GM19452 (cell line): ENCODE results near the gene SRRM5.
"Not testable (repeated sequence)": the region's sequence is repeated elsewhere in the genome, so short reads cannot be mapped to it uniquely, and the experiment has no call there.

Experiments used
- ATAC-seq: cut with Tn5 transposase; IDR thresholded peaks from one replicate; pipeline ENCODE4 v1.9.1; 2021; ENCODE audit not compliant: unreplicated experiment

Gene SRRM5, protein sequence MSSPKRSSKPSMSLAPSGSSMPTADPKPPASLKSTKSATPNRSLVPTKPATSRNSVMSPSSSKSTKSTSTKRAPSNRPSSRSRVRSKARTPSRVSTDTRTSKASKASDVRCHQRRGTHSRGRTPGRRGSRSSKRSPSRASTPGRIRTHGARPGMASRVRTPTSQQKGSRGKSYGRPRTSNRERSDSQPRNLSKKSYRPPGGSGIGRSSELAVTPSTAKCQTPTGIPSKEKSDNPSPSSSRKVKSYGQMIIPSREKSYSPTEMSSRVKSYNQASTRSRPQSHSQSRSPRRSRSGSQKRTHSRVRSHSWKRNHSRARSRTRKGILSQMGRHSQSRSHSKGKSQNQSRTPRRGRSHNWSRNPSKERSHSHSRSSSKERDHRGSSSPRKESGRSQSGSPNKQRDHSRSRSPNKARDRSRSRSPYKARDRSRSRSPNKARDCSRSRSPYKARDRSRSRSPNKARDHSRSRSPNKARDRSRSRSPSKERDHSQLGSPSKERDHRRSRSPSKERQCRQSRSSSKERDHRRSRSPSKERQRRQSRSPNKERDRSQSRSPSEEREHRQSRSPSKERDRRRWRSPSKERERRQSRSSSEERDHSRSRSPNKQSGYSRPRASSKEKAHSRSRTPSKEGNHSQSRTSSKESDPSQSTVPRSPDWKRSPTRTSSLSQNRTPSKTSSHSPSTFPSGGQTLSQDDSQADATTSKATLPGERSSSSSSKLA

DNA sequence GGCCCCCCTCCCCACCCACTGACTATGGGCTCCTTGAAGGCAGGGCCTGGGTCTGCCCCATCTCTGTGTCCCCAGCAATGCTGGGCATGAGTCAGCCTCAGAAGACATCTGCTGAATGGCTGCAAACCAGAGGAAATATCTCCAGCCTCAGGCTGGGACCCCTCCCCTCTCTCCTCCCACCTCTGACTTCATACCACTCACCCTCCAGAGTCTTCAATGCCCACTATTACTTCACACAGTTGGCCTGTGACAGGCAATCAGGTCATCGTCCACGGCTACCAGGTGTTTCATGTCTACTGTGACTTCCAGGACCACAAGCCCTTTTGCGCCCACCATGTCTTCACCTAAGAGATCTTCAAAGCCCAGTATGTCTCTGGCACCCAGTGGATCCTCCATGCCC is at the start of gene SRRM5:
Gene SRRM5 (plus strand): TSS at position 301 of the 400 bp plus-strand sequence. CDS start 34 bp downstream, at position 335.
- no peak for ATAC-seq

DNA sequence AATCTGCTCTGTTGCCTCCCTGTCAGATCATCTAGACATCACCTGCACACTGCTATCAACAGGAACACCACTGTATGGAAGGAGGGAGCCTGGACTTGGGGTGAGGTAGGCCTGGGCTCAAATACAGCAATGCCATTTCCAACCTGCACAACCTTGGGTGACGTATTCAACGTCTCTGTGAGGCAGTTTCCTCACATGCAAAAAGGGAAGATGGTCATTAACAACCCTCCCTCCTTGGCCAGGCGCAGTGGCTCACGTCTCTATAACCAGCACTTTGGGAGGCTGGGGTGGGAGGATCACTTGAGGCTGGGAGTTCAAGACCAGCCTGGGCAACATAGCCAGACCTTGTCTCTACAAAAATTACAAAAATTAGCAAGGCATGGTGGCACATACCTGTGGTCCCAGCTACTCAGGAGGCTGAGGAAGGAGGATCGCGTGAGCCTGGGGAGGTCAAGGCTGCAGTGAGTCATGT is 49.6 kb upstream of the SRRM5 start:
- no peak for ATAC-seq

GRCh38 chr19:43562698-43563241 is 49.1 kb upstream of the SRRM5 start:
- peak; percentile 77 for ATAC-seq

DNA sequence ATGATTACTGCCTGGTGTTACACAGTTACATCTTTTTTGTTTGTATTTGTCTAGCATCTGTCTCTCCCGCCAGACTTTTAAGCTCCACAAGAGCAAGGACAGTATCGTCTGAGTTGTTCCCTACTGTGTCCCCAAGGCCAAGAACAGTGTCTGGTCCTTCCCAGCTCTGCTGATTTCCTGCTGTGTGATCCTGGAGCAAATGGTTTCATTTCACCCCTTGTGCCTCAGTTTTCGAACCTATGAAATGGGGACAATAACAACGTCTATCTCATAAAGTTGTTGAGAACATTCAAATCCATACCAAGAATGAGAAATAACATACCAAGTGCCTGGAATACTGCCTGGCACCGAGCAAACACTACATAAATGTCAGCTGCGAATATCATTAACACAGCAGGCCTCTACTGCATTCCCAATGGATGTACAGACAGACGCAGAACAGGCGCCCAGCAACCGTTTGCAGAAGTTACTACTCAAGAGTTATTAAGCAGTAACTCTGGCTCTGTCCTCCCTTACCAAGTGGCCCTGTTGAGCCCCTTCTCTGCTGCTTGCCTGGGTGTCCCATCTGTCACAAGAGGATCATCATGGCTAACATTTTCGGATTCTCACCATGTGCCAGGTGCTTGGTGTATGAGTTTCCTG is 48.0 kb upstream of the SRRM5 start:
- ATAC-seq: no peak

DNA sequence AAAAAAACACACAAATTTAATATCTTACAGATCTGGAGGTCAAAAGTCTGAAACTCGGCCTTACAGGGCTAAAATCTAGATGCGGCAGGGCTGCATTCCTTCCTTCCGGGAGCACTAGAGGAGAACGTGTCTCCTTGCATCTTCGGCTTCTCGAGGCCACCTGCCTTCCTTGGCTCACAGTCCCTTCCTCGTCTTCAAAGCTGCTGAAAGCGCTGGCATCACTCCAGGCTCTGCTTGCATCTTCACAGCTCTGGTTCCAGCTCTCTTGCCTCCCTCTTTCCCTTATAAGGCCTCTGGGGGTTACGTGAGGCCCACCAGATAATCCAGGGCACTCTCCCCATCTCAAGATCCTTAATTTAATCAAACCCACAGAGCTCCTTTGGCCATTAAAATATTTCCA is 47.1 kb upstream of the SRRM5 start:
- no peak for ATAC-seq

- no peak for ATAC-seq
Measured at GRCh38 chr19:43569657-43570056, 42.2 kb upstream of the SRRM5 start.

- no peak for ATAC-seq
Measured at GRCh38 chr19:43570174-43570791, 41.6 kb upstream of the SRRM5 start.

DNA sequence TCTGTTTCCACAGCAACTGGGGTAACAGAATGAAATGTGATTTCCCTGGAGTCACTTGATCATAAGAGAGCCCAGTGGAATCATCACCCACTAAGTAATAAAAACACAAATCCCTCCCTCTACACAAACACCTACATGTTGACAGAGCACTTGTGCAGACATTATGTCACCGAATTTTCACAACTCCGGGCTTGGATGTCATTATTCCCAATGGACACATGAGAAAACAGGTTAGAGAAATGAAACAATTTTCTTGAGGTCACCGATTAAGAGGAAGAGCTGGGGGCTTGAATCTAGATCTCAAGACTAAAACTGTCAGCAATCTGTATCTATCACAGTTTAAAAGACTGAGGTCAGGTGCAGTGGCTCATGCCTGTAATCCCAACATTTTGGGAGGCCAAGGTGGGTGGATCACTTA is 39.7 kb upstream of the SRRM5 start:
- ATAC-seq: no peak

GRCh38 chr19:43574424-43575155 is 37.3 kb upstream of the SRRM5 start:
- ATAC-seq: no peak

GRCh38 chr19:43575156-43575950 is 36.5 kb upstream of the SRRM5 start, which contains the start of the genes PINLYP and XRCC1:
Gene PINLYP (plus strand): TSS chr19:43575801. CDS start chr19:43577192, 1,391 bp downstream.
Gene XRCC1 (minus strand): TSS chr19:43575527. CDS start chr19:43575458, 69 bp downstream.
- ATAC-seq: peak; percentile 96

DNA sequence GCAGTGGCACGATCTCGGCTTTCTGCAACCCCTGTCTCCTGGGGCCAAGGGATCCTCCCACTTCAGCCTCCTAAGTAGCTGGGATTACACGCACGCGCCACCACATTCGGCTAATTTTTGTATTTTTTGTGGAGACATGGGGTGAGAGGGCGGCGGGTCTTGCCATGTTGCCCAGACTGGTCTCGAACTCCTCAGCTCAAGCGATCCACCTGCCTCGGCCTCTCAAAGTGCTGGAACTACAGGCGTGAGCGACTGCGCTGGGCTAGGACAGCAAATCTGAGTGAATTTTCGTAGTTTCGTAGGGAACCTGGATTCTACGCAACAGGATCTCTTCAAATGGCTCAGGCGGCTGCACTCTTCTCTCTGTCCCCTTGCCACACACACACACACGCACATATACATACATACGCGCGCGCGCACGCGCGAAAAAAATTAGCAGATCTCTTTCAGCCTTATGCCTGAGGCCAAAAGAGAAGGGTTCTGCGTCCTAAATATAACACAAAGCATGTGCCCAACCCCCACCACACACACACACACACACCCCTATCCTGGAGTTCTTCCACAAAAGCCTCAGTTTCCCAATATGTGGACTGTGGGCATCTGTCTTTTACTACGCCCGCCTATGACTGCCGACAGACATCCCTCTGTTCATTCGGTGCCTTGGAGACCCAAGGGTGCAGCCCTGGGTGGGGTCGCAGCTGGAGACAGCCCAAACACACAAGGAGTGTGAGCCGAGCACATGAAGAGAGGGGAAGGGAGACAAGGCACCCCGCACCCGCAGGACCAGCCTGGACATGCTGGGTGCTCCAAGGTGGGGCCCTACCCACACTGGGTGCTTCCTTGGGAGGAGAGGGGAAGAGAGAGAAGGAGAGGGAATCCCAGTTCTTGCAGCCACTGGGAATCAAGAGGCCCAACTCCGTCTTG is 35.7 kb upstream of the SRRM5 start:
- ATAC-seq: no peak

DNA sequence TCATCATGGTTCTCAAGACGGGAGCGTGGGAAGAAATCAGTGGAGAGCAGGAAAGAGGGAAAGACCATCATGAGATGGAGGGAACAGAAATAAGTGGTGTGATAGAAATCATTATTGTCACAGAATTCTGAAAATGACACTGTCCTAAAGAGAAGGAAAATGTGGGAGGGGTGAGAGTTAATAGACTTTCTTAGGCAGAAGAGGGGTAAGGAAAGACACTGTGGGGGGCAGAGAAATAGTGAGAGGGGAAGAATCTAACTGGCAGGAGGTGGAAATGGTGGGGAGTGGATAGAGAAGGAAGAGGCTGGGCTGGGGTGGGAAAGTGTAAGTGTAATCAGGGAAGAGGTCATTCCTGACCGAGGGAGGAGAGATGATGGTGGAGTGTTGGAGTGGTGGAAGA is 33.1 kb upstream of the SRRM5 start:
- ATAC-seq: no peak

DNA sequence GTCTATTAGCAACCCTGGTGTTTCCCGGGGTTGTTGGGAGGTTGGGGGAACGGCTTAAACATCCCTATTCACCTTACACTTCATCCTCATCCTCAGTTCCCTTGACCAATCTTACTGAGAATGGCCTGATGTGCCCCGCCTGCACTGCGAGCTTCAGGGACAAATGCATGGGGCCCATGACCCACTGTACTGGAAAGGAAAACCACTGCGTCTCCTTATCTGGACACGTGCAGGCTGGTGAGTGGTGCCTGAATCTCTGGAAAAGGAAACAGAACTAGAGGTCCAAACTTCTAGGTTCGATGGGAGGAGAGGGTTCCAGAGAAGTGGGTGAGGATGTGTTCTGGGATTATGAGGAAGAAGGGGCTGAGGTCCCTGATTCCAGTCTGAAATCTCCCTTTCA is 30.4 kb upstream of the SRRM5 start:
- ATAC-seq: no peak

DNA sequence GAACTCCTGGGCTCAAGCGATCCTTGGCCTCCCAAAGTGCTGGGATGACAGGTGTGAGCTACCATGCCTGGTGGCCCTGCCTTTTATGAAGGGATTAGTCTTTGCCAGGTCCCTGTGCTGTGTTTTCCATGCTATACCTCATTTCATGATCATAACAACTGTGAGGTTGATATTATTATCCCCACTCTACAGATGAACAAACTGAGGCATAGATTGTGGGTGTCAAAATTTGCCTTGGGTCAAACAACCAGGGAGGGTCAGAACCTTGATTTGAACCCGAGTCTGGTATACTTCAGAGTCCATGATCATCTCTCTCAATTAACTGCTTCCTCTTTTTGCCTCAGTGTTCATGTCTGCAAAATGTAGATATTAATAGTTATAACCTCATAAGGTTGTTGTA is 29.4 kb upstream of the SRRM5 start:
- ATAC-seq: no peak

DNA sequence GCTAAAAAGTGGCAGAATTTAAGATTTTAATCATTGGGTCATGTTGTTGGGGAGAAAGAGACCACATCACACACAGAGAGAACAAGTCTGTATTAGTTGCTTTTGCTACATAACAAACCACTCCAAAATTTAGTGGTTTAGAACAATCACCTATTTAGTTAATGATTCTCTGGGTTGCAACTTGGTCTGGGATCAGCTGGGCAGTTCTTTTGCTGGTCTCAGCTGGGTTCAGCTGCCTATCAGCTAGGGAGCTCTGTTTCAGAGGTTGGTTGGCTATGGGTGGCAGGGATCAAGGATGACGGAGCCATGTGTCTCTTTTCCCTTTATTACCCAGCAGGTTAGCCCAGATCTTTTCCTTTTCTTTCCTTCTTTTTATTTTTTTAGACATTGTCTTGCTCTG is 27.4 kb upstream of the SRRM5 start:
- no peak for ATAC-seq

- ATAC-seq: no peak
Measured at GRCh38 chr19:43586346-43586745, 25.5 kb upstream of the SRRM5 start.

- not testable (repeated sequence) for ATAC-seq
Measured at GRCh38 chr19:43587029-43587428, 24.9 kb upstream of the SRRM5 start.

DNA sequence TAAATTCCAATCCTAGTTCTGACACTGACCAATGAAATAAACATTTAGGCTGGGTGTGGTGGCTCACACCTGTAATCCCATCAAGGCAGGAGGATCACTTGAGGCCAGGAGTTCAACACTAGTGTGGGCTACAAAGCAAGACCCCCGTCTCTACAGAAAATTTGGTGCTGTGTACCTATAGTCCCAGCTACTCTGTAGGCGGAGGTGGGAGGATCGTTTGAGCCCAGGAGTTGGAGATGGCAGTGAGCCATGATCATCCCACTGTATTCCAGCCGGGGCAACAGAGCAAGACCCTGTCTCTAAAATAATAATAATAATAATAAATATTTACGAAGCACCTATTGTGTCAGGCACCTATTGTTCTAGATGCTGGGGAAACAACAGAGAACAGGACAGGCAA is 22.6 kb upstream of the SRRM5 start:
- ATAC-seq: no peak
